Dedifferentiated amniotic fluid mesenchymal stem cell (primary cell): ENCODE results near the gene OLA1.
A peak's percentile ranks its signal among the peaks of the same experiment; 100 is the strongest.

Source experiments
- DNase-seq: peaks from one replicate; pipeline ENCODE4 v3.0.0-alpha.2; 2016; ENCODE audit errors: extremely low spot score

Gene OLA1

DNA sequence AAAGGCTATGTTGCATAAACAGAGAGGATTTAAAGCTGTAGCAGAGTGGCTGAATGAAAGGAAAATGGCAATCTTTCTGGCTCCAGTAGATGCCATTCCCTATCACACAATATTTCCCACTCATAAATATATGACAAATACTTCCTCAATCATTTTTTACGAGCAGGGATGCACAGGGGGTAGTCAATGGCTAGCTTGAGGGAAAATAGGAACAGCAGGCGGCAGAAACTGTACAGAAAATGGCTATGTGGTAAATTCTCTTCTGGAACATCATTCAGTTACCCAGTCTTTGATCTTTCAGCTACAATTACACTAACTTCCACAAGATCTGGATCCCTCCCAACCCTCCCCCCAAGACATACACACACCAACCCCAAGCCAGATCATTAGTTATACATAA lies 127.2 kb downstream of the OLA1 start:
- no peak for DNase-seq

DNA sequence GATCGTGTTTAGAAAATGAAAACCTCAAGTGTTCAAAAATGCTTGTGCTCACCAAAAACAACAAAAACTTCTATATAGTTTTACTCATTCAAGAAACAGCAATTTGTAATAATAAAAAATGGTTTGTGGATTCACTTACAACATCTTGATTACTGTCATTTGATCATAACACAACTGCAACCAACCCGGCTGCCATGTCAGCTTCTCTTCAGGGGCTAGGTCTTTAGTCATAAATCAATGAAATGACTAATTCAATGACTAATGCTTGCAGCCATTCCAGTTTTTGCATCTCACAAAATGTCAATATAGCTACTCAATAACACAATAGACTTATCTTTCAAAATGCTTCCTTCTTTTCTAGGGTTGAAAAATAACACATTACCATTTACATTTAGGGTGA lies 128.0 kb downstream of the OLA1 start:
- no peak for DNase-seq

DNA sequence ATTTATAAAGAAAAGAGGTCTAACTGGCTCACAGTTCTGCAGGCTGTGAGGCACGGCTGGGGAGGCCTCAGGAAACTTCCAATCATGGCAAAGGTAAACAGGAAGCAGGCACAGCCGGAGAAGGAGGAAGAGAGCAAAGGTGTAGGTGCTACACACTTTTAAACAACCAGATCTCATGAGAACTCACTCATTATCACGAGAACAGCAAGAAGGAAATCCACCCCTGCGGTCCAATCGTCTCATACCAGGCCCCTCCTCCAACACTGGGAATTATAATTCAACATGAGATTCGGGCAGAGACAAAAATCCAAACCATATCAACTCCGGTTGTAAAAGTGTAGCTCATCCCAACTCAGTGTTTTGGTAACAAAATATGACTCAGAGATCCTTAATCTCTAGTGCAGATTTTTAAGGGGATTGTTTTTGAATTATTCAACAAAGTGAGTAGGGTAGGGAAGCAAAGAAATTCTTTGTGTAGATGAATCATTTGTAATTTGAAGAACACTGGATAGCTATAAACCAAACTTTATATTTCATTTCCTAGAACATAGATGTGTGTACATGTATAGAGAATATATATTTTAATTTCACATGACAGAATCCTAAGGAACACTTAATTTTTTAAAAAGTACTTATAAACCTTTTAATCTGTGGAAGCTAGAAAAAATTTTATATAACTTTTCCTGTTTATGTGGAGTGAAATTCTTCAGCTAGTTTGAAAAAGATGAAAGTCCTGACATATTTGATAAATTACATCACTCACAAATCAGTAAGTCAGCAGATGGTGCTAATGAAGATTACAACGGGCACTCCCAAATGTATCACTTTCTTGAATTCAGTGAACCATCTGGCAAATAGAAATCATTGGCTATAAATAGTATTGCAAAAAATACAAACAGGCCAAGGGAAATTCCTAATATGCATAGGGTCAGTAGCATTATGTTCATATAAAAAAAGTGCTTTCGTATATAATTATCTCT lies 130.1 kb downstream of the OLA1 start:
- DNase-seq, result peak; percentile 73

DNA sequence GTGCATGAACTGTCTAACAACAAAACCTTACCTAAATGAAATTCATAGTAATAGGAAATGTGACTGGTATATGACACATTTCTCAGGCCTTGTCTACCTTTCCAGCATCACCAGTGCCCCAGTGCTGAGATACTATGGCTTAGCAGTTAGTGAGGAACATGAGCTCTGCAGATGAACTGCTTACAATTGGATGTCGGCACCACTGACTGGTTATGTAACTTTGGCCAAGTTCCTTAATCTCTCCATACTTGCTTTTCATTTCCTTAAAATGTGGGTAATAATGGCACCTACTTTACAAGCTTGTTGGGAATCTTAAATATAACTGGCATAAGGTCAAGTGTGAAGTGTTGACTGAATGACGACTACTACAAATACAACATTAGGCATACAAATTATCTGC lies 136.3 kb downstream of the OLA1 start:
- DNase-seq, result no peak

DNA sequence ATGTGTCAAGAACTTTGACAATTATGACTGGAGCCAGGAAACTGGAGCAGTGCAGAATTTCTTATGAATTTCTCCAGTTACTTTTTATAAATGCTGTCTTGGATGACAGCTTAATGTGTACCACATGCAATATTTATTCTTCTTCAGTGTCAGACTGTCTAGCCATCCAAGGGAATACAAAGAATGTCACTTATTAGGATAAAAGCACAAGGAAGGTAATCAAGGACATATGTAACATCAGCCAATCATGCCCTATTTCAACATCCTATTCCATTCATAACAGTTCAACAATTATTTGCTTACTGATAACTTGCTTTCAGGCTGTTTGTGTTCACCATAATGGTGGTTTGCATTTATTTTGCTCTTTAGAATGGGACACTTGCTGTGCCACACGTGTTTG lies 139.8 kb downstream of the OLA1 start:
- no peak for DNase-seq

DNA sequence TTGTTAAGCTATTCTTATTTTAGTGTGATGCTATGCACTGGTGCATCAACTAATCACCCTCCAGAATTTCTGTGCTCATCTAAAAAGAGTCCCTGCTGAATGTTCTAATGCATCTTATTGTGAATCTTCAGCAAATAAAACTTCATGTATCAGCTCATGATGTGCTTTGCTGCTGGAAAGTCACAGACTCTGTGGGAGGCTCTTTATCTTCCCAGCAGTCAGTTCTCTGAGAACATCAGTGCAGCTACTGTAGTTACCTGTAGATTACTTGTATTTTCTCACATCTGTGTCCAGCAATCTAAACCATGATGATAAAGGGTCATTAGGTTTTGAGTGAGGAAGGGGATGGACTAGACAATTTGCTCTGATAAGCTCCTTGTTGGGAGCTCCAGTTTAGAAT lies 141.6 kb downstream of the OLA1 start:
- DNase-seq, result no peak

DNA sequence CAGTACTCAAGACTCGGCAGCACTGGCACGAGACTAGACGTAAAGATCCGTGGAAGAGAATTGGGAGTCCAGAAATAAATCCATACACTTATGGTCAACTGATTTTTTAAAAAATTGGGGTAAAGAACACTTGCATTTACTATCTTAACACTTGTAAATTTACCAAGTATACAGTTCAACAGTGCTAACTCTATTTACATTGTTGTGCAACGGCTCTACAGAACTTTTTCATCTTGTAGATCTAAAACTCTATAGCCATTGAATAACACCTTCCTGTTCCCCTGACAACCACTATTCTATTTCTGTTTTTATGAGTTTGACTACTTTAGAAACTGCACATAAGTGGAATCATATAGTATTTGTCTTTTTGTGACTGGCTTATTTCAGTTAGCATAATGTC lies 153.8 kb downstream of the OLA1 start:
- DNase-seq, result no peak

DNA sequence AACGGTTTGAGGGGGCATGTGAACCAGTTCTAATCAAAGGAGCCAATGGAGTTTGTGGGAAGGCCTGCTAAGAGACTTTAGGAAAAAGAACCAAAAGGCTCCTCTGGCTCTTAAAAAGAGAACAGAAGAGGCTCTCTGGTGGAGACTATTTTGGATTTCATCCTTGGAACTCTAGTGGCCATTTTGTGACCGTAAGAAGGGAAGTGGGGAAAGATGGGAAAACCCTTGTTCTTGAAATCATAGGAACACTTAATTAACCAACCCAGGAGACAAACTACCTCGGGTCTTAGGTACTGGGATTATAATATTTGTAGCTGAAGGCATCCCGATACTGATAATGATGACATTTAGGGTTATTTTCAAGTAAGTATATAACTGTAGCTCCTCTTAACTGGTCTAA lies 157.9 kb downstream of the OLA1 start:
- DNase-seq, result no peak

DNA sequence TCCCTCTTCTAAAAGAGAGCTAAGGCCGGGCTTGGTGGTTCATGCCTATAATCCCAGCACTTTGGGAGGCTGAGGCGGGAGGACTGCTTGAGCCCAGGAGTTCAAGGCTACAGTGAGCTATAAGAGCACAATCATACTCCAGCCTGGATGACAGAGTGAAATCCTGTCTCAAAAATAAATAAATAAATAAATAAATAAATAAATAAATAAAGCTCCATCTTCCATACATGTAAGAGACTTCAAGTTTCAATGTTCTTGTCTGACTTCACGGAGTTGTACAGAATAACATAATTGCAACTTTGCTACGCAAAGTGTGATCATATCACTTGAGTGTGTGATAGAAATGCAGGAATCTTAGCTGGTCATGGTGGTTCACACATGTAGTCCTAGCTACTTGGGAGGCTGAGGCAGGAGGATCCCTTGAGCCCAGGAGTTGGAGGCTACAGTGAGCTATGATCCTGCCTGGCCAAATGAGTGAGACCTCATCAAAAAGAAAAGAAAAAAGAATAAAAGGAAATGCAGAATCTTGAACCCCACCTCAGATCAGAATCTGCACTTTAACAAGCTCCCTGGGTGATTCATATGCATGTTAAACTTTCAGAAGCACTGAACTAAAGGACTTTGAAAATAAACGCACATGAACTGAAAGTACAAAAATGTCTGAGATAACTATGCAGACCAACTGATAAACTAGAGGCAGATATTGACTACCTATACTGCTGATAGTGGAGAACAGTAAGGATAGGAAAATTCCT lies 159.4 kb downstream of the OLA1 start:
- no peak for DNase-seq

DNA sequence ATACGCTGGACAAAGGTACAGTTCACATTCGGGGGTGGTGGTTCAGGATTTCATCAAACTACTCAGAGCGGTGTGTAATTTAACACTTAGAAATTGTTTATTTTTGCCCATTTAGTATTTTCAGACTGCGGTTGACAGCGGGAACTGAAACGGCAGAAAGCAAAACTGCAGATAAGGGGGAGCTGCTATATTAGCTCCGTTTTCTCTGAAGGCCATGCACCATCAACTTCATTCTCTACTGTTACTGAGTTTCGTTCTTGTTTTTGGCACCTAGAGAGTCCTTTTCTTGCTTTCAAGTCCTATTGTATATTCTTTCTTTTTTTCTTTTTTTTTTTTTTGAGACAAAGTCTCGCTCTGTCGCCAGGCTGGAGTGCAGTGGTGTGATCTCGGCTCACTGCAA lies 161.6 kb downstream of the OLA1 start:
- DNase-seq, result no peak

DNA sequence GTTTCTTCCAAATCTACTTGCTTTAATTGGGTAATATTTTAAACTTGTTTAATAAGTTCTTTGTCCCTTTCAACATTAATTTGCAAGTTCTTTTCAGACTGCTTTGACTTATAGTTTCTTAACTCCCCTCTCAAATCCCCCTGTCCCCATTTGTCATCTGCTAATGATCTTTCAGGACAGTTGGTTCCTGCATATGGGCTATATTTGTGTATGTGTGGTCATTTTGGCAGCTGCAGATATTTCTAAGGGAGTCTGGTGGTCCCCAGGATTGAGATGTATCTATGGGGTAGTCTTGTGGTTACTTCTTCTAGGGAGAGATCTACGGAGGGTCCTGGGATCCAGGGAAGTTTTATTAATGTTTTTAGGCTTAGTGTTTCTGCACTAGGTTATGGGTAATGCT lies 162.6 kb downstream of the OLA1 start:
- DNase-seq, result no peak

DNA sequence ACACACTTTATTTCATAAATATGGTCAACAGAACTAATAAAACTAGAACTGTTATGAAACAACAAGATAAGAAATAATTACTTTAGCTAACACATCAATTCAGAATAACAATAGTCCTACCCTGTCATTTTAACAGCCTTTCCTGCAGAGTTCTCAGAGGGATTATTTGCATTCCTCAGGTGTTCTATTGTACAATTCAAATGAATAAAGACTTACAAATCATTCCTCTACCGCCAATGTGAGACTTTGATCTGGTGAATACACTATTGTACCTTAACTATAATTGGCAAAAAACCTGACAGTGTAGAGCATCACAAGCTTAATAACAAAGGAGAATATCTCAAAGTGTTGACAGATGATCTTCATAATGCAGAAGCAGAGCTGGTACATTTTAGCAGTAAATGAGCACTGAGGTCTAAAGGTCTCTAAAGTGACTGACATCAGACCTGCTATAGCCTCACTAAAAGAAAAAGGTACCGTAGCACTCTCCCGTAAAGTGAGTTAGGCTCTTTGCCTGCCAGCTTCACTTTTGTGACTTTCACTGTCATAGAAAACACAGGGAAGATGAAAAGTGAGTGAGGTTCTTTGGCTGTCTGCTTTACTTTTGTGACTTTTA lies 164.4 kb downstream of the OLA1 start:
- DNase-seq, result no peak

DNA sequence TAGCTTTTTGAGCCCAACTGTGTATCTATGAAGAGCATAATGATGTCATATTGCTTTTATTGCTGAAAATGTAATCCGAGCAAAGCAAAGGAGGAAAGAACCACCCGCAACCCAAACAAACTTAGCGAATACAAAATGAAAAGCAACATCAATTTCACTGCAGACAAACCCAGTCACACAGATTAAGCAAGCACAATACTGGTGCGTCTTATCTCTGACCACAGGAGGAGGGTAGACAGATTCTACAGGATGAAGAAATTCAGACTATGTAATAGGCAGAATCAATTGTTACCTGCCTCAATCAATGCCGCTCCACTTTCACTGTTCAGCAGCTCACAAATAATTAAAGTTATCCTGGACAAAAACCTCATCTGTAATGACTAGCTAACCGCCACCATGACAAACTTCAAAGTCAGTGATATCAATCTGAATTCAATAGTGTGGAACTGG lies 167.6 kb downstream of the OLA1 start:
- no peak for DNase-seq

DNA sequence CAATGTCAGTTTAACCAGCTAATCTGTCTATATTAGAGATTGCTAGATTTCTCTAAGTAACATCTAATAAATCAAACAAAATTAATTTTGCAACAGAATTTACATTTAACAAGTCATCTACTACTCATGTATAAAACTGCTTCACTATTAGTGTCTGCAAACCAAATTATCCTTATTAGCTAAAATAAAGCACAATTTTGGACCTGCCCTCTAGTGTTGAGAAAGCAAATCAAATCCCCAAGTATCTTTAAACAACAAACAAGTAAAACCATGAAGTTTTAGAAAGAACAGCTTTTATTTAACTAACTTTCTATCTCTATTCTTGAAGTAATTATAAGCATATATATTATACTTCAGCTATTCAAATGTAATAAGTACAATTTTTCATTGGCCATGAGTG lies 170.1 kb downstream of the OLA1 start:
- DNase-seq, result no peak

DNA sequence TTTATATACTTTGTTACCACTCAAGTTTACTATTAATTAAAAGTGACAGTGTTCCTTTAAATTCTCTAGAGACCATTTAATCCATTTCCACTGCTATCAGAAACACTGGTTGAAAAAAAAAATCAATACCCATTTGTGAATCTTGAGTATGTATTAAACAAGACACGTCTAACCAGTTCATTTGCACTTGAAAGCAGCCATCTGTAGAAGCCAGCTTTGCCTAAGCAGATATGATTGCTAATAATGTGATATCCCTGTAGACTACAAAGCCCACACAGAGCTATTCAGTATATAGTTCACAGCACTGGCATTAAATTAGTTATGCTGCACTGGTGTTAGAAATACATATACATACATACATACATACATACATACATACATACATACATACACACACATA lies 171.4 kb downstream of the OLA1 start:
- no peak for DNase-seq

DNA sequence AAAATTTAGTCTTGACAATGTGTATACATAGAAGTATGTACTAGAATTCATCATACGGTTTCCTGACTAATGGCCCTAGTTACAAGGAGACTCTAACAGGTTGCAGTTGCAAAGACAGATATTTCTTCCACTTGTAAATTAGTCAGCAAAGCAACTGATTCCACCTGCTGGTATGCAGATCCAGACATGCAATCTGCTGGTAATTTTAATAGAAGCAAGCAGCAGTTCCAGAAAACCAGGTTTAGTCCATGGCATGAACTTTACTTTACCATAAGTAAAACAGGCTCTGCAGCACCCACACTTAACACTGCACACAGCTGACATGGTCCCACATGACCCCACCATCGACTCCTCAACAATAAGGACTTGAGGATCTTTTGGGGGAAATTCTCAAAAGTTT lies 172.3 kb downstream of the OLA1 start:
- DNase-seq, result no peak

DNA sequence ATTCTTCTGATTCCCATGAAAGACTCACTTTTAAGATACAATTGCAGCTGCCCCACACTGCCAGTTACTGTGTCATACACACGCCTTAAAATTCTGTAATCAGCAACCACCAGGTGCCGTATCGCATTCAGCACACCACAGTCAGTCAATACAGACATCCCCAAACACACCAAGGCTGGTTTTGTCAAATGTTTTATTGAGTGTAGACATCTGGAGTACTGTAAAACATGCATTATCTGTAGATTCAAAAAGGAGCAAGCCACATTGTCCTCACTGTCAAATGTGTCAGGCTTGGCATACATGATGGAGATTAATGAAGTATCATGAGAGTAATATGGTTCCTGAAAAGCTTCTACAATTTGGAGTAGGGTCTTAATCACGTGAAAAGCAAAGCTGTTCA lies 173.5 kb downstream of the OLA1 start:
- no peak for DNase-seq

DNA sequence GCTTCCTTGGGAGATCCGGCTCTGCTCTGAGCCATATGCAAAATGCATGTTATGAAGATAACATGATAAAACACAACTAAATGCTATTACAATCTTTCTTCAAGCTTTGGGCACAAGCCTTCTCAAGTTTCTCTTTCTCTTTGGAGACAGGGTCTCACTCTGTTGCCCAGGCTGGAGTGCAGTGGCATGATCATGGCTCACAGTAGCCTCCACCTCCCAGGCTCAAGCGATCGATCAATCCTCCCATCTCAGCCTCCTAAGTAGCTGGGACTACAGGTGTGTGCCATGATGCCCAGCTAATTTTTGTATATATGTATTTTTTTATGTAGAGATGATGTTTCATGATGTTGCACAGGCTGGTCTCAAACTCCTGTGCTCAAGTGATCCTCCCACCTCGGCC lies 175.5 kb downstream of the OLA1 start:
- DNase-seq, result no peak

DNA sequence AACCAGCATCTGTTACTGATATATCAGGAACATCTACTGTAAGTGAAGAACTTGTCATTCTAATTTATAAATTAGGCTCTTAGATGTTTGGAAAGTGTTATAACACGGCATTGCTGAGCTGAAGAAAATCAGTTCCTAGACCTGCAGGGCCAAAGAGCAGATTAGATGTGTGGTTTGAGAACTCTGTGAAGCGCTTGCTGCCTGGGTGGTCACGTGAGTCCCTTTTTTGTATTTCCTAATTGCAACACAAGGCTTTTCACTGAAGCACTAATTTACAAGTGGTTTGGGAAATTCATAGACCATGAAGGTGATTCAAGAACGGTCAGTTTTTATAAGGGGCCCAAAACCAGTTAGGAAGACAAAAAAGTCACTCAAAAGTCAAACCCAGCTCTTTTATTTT lies 176.3 kb downstream of the OLA1 start:
- no peak for DNase-seq

DNA sequence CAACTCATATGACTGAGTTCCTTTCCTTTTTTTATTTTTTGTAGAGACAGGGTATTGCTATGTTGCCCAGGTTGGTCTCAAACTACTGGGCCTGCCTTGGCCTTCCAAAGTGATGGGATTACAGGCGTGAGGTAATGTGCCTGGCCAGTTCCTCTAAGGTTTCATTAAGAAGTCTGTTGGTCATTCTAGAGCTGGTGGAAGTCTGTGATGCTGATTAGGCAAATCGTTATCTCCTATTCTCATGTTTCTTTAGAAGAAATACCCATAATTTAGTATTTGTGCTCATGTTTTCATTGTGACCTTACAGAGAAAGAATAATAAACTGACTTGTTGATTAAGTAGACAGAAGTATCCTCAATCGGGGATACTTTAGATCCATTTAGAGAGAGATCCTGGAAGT lies 177.0 kb downstream of the OLA1 start:
- DNase-seq, result no peak

DNA sequence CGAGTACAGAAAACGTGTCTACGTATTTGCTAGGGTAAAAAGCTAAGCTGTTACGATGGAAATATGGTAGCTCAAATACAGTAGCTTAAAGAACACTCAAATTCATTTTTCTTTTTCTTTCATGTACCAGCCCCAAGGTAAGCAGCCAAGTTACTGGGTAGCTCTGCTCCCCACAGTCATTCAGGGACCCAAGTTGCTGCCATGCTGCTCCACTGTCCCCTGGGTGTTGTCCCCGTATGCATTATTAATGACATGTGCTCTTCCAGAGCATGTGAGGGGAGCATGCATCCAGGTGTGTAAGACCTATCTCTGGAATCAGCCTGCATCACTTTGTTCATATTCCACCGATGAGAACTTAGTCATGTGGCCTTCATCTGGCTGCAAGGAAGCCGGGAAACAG lies 178.1 kb downstream of the OLA1 start:
- no peak for DNase-seq

DNA sequence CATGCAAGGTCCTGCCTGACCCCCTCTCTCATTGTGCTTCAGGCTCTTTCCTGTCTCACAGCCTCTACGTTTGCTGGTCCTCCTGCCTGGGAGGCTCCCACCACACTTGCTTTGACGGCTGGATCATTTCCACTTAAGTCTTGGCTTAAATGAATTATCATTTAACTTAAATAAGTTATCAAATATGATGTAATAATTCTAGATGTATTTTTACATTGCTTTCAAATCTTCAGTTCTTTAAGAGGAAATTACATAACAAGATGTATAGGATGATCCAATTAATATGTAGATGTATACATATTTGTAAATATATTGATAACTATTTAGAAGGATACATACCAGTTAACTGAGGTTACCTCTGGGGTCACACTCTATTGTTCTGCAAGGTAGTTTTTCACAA lies 180.5 kb downstream of the OLA1 start:
- DNase-seq, result no peak

DNA sequence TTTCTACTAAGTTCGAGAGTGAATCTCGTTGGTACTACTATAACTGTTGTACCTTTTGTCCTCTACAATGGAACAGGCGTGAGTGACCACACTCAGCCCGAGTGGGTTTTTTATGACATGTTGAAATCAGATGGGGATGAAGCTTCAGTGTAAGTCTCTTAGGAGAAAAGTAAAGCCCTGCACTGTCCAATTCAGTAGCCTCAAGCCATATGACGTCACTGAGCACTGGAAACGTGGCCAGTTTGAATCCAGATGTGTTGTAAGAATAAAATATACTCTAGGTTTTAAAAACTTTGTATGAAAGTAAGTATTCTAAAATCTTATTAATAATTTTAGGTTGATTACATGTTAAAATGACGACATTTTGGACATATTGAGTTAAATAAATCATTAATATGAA lies 181.5 kb downstream of the OLA1 start:
- no peak for DNase-seq
